Cardiac muscle cell (in vitro differentiated cells and primary cell): Measurements from ENCODE around the gene HTR1D. TPM values are rescaled to one million over a fixed set of nuclear protein-coding genes. Genes with fewer than 3 reads are reported as not detected.

ENCODE experiments used
- DNase-seq, 2 donors: peaks; one replicate each; pipeline versions ENCODE4 v3.0.0 to v3.0.0-alpha.2; 2010 to 2017; ENCODE audit warnings: low read depth in 1 of 2, low spot score in 1 of 2
- H3K27ac ChIP-seq: fragments of 200-600 bp; sonication (generic); 2 replicates; pipeline ENCODE4 v1.5.1; 2016
- H3K27me3 ChIP-seq: fragments of 200-600 bp; sonication (generic); 2 replicates; pipeline ENCODE4 v1.6.0; 2016; ENCODE audit warnings: control low read depth
- H3K36me3 ChIP-seq: fragments of 200-600 bp; sonication (generic); 2 replicates; pipeline ENCODE4 v1.5.1; 2016; ENCODE audit warnings: control low read depth
- H3K4me1 ChIP-seq: fragments of 200-600 bp; sonication (generic); 2 replicates; pipeline ENCODE4 v1.8.1; 2017; ENCODE audit warnings: low read depth, mild to moderate bottlenecking, mixed run types
- H3K4me3 ChIP-seq: fragments of 200-600 bp; sonication (generic); 2 replicates; pipeline ENCODE4 v1.5.1; 2016; ENCODE audit warnings: mild to moderate bottlenecking
- H3K9me3 ChIP-seq: fragments of 200-600 bp; sonication (generic); 2 replicates; pipeline ENCODE4 v1.5.1; 2017; ENCODE audit warnings: low read depth, mild to moderate bottlenecking, control low read depth
- CTCF ChIP-seq: IDR thresholded peaks from 2 replicates; pipeline ENCODE4 v1.5.1; 2012; ENCODE audit warnings: low read depth, mild to moderate bottlenecking, low read length
- polyA plus RNA-seq: library from polyadenylated mRNA; unstranded; fragments of >200 nt; fragmentation: Nextera tagmentation; extraction: Ambion mirVana; gene quantifications from 2 replicates; pipeline ENCODE4 v1.2.1, GENCODE V29; 2016
- total RNA-seq: library from RNA; depleted of rRNA; stranded (reverse); fragments of >200 nt; gene quantifications from 2 replicates; pipeline ENCODE4 v1.2.3, GENCODE V29; 2016

HTR1D gene
- total and polyA plus RNA-seq, 2 experiments from 2014 or later: 0.09 TPM; not detected in 1

- Histone ChIP-seq H3K27me3 (peaks cover 7% of the 10 kb centered on the region), H3K4me1 (no peaks in the 10 kb centered on the region), H3K4me3 (no peak overlapping the region), H3K36me3 (no peaks in the 10 kb centered on the region), H3K9me3 (no peaks in the 10 kb centered on the region), H3K27ac (no peak overlapping the region)
- no peak for DNase-seq
- TF ChIP-seq CTCF: no peak
Observed at GRCh38 chr1:23187637-23188036, 29.7 kb downstream of the HTR1D start.

- no peak for DNase-seq
Observed at GRCh38 chr1:23185381-23185780, 31.9 kb downstream of the HTR1D start.

GRCh38 chr1:23184212-23184934 lies 32.9 kb downstream of the HTR1D start:
- H3K4me3 ChIP-seq: no peak overlapping the region
- peaks cover 13% of the 10 kb centered on the region for H3K27me3 ChIP-seq
- H3K4me1 ChIP-seq: no peaks in the 10 kb centered on the region
- H3K27ac ChIP-seq: no peak overlapping the region
- no peaks in the 10 kb centered on the region for H3K9me3 ChIP-seq
- TF ChIP-seq CTCF: peak; percentile 56
- DNase-seq: peak; percentile 61 to 76
- no peaks in the 10 kb centered on the region for H3K36me3 ChIP-seq

More at GRCh38 chr1:23185381-23185780, 31.9 kb downstream of the HTR1D start:
- TF ChIP-seq CTCF: no peak
- Histone ChIP-seq H3K4me1 (no peaks in the 10 kb centered on the region), H3K4me3 (no peak overlapping the region), H3K36me3 (no peaks in the 10 kb centered on the region), H3K27ac (no peak overlapping the region), H3K27me3 (peaks cover 10% of the 10 kb centered on the region), H3K9me3 (no peaks in the 10 kb centered on the region)

GRCh38 chr1:23179862-23180261 lies 37.4 kb downstream of the HTR1D start:
- no peak for TF ChIP-seq CTCF

GRCh38 chr1:23178950-23179349 lies 38.4 kb downstream of the HTR1D start:
- Histone ChIP-seq H3K36me3 (no peaks in the 10 kb centered on the region), H3K27ac (no peak overlapping the region), H3K9me3 (no peaks in the 10 kb centered on the region), H3K4me3 (no peak overlapping the region), H3K27me3 (peaks cover 36% of the 10 kb centered on the region), H3K4me1 (peaks cover 7% of the 10 kb centered on the region)
- TF ChIP-seq CTCF: peak; percentile 28
- peak; percentile 12 to 57 for DNase-seq

More at GRCh38 chr1:23179862-23180261, 37.4 kb downstream of the HTR1D start:
- Histone ChIP-seq H3K4me3 (no peak overlapping the region), H3K27ac (no peak overlapping the region), H3K9me3 (no peaks in the 10 kb centered on the region), H3K4me1 (peaks cover 7% of the 10 kb centered on the region), H3K27me3 (peaks cover 34% of the 10 kb centered on the region), H3K36me3 (no peaks in the 10 kb centered on the region)
- DNase-seq: no peak
